ENCODE data around the gene SVIL.
"Not testable (repeated sequence)": the region's sequence is repeated elsewhere in the genome, so short reads cannot be mapped to it uniquely, and the experiment has no call there.

The SVIL gene

DNA sequence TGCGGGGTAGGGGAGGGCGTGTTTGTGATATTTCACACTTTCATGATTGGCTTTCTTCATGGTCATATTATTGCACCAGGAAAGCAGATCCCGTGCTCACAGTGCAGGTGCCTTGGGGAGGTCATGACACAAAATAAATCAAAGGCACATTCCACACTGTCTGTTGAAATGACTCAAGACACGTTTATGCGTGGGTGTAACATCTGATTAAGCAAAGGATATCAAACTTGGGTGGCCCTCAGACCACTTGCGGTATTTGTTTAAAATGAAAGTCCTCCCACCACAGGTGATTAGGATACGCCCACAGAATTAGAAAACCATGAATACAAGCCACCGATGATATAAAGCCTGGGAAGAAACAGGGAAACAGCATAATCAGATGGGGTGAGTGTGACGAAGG lies 51.1 kb downstream of the SVIL start:
- TF ChIP-seq EZH2phosphoT487 (IDR thresholded peaks at IDR 0.05; ENCODE audit: low read length): no peak
- no peak for TF ChIP-seq EZH2 (optimal IDR thresholded peaks at IDR 0.05; ENCODE audit: low read depth, low read length)
- TF ChIP-seq, protein P1, sequence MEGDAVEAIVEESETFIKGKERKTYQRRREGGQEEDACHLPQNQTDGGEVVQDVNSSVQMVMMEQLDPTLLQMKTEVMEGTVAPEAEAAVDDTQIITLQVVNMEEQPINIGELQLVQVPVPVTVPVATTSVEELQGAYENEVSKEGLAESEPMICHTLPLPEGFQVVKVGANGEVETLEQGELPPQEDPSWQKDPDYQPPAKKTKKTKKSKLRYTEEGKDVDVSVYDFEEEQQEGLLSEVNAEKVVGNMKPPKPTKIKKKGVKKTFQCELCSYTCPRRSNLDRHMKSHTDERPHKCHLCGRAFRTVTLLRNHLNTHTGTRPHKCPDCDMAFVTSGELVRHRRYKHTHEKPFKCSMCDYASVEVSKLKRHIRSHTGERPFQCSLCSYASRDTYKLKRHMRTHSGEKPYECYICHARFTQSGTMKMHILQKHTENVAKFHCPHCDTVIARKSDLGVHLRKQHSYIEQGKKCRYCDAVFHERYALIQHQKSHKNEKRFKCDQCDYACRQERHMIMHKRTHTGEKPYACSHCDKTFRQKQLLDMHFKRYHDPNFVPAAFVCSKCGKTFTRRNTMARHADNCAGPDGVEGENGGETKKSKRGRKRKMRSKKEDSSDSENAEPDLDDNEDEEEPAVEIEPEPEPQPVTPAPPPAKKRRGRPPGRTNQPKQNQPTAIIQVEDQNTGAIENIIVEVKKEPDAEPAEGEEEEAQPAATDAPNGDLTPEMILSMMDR (IDR thresholded peaks at IDR 0.05; ENCODE audit: low read length): no peak
- no peaks in the 10 kb centered on the region for H3K79me2 ChIP-seq (ENCODE audit: low read length)
- no peaks in the 10 kb centered on the region for H3K4me1 ChIP-seq (ENCODE audit: low read length)
- H4K20me1 ChIP-seq (ENCODE audit: insufficient read depth, low read length): no peaks in the 10 kb centered on the region
- H3F3A ChIP-seq (ENCODE audit: insufficient read depth, low read length): no peaks in the 10 kb centered on the region
- no peaks in the 10 kb centered on the region for H3K27me3 ChIP-seq (replicated peaks; ENCODE audit: insufficient read depth, low read length)
- H2AFZ ChIP-seq (ENCODE audit: low read length): no peak overlapping the region
- no peak overlapping the region for H3K4me2 ChIP-seq (ENCODE audit: low read depth, low read length)
- H3K9ac ChIP-seq (ENCODE audit: low read length): no peak overlapping the region
- no peaks in the 10 kb centered on the region for H3K9me2 ChIP-seq (replicated peaks; ENCODE audit: insufficient read depth, low read length)
- no peak overlapping the region for H3K4me3 ChIP-seq (ENCODE audit: low read length)
- no peaks in the 10 kb centered on the region for H3K9me3 ChIP-seq (replicated peaks; ENCODE audit: insufficient read depth, low read length)
- H3K36me3 ChIP-seq (replicated peaks; ENCODE audit: insufficient read depth, low read length): no peaks in the 10 kb centered on the region
- H3K27ac ChIP-seq (ENCODE audit: low read length): no peak overlapping the region
- DNase-seq: no peak

DNA sequence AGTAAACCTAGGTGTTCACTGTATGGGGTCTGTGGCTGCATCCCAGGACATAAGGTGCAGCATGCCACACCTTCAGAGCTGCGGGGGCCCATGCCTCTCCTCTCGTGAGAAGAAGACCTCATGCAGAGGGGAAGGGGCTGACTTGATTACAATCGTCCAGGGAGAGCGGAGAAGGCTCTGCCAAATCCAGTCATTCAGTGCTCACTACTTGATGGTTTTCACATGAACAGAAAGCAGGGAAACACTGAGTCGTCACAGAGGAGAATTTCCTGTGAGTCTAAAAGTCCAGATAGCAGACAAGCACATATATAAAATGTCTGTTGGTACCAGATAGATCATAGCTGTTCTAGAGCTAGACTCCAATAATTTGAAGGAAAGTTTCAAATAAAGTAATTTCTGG lies 52.0 kb downstream of the SVIL start:
- not testable (repeated sequence) for H3K4me3 ChIP-seq (ENCODE audit: low read length)

DNA sequence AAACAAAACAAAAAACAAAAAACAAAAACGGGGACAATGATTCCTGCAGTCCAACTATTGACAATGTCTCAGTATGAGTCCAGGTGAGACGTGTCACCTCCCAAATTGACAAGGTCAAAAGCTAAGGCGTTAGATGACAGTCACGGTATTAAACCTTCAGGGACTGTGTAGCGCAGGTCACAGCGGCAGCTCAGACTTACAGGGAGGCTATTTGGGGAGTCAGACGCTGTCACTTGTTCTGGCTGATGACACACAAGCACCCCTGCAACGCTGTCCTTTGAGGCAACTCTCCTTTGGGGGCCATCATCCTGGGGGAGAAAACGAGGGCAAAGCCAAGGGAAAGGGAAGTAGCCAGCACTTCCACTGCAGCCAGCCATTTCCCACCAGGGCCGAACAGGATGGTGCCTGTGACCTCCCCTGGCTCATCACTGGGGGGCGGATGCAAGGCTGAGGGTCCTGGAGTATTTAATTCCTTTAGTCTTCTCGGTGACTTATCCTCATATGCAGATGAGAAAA lies 55.3 kb downstream of the SVIL start:
- Histone ChIP-seq H3K9me2 (replicated peaks; ENCODE audit: insufficient read depth, low read length) (no peaks in the 10 kb centered on the region), H3K4me2 (ENCODE audit: low read depth, low read length) (no peak overlapping the region), H3K36me3 (replicated peaks; ENCODE audit: insufficient read depth, low read length) (no peaks in the 10 kb centered on the region), H4K20me1 (ENCODE audit: insufficient read depth, low read length) (no peaks in the 10 kb centered on the region), H3F3A (ENCODE audit: insufficient read depth, low read length) (no peaks in the 10 kb centered on the region), H3K79me2 (ENCODE audit: low read length) (no peaks in the 10 kb centered on the region), H2AFZ (ENCODE audit: low read length) (no peak overlapping the region), H3K4me1 (ENCODE audit: low read length) (no peaks in the 10 kb centered on the region), H3K27me3 (replicated peaks; ENCODE audit: insufficient read depth, low read length) (no peaks in the 10 kb centered on the region), H3K9me3 (replicated peaks; ENCODE audit: insufficient read depth, low read length) (no peaks in the 10 kb centered on the region), H3K4me3 (ENCODE audit: low read length) (no peak overlapping the region), H3K27ac (ENCODE audit: low read length) (no peak overlapping the region), H3K9ac (ENCODE audit: low read length) (no peak overlapping the region)
- no peak for DNase-seq
- TF ChIP-seq, protein P1 (IDR thresholded peaks at IDR 0.05; ENCODE audit: low read length): no peak
- no peak for TF ChIP-seq EZH2phosphoT487 (IDR thresholded peaks at IDR 0.05; ENCODE audit: low read length)

More for the DNA sequence above, 52.0 kb downstream of the SVIL start:
- H3K36me3 ChIP-seq (replicated peaks; ENCODE audit: insufficient read depth, low read length); H3K27me3 ChIP-seq (replicated peaks; ENCODE audit: insufficient read depth, low read length); H3K27ac ChIP-seq (ENCODE audit: low read length); DNase-seq; H3K79me2 ChIP-seq (ENCODE audit: low read length); H3K4me2 ChIP-seq (ENCODE audit: low read depth, low read length); H3K9me3 ChIP-seq (replicated peaks; ENCODE audit: insufficient read depth, low read length); H3K4me1 ChIP-seq (ENCODE audit: low read length); H2AFZ ChIP-seq (ENCODE audit: low read length); H4K20me1 ChIP-seq (ENCODE audit: insufficient read depth, low read length); H3K9ac ChIP-seq (ENCODE audit: low read length); H3K9me2 ChIP-seq (replicated peaks; ENCODE audit: insufficient read depth, low read length); H3F3A ChIP-seq (ENCODE audit: insufficient read depth, low read length): not testable (repeated sequence)

DNA sequence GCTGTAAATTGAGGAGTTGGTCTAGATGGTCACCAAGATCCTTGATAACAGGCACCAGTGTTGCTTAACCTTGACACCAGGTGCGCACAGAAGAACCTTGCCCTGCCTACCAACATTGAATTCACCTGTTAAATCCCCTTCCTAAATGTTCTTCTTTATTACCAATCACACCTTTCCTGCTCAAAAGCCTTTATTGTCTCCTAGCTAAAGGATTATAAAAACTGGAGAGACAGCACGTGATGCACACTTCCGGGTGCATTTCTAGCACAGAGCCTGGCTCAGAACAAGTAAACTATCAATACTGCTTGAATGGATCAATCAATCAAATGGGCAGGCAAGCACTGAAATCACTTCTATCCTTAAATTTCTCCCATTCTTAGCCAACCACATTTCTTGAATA lies 56.3 kb downstream of the SVIL start:
- TF ChIP-seq EZH2phosphoT487 (IDR thresholded peaks at IDR 0.05; ENCODE audit: low read length) (no peak), EZH2 (optimal IDR thresholded peaks at IDR 0.05; ENCODE audit: low read depth, low read length) (no peak)
- TF ChIP-seq, protein P1 (IDR thresholded peaks at IDR 0.05; ENCODE audit: low read length): no peak
- Histone ChIP-seq H3K4me3 (ENCODE audit: low read length) (no peak overlapping the region), H3F3A (ENCODE audit: insufficient read depth, low read length) (no peaks in the 10 kb centered on the region), H3K27ac (ENCODE audit: low read length) (no peak overlapping the region), H3K27me3 (replicated peaks; ENCODE audit: insufficient read depth, low read length) (no peaks in the 10 kb centered on the region), H3K9ac (ENCODE audit: low read length) (no peak overlapping the region), H3K9me2 (replicated peaks; ENCODE audit: insufficient read depth, low read length) (no peaks in the 10 kb centered on the region), H4K20me1 (ENCODE audit: insufficient read depth, low read length) (no peaks in the 10 kb centered on the region), H3K79me2 (ENCODE audit: low read length) (no peaks in the 10 kb centered on the region), H3K4me1 (ENCODE audit: low read length) (no peaks in the 10 kb centered on the region), H2AFZ (ENCODE audit: low read length) (no peak overlapping the region), H3K4me2 (ENCODE audit: low read depth, low read length) (no peak overlapping the region), H3K36me3 (replicated peaks; ENCODE audit: insufficient read depth, low read length) (no peaks in the 10 kb centered on the region), H3K9me3 (replicated peaks; ENCODE audit: insufficient read depth, low read length) (no peaks in the 10 kb centered on the region)
- no peak for DNase-seq

Data from MM.1S (cell line).